Natural killer cell (primary cell): ENCODE measurements around the gene NEK4. TPM values are rescaled to one million over a fixed set of nuclear protein-coding genes. Genes with fewer than 3 reads are reported as not detected.

ENCODE experiments used
- ATAC-seq, 3 donors: fragments of 150-1000 bp in 2 of 3; fragments of 200-7000 bp in 1 of 3; cut with Tn5 transposase; 1 replicate in 1 of 3; 2 replicates in 2 of 3; pipeline ENCODE4 v1.10.0; 2021; ENCODE audit warnings: mild to moderate bottlenecking in 2 of 3, moderate library complexity in 2 of 3
- DNase-seq, 2 donors: peaks; one replicate each; pipeline versions ENCODE4 v3.0.0 to v3.0.0-alpha.2; 2013 to 2021; ENCODE audit warnings: mixed read lengths in 1 of 2
- H3K27ac ChIP-seq: one replicate; pipeline ENCODE4 v1.5.1; 2013; ENCODE audit warnings: mild to moderate bottlenecking, low read length
- H3K27me3 ChIP-seq: one replicate; pipeline ENCODE4 v1.6.1; 2013; ENCODE audit warnings: low read length; ENCODE audit not compliant: control insufficient read depth, insufficient read depth
- H3K36me3 ChIP-seq: one replicate; pipeline ENCODE4 v1.6.1; 2013; ENCODE audit warnings: low read length; ENCODE audit not compliant: control insufficient read depth, insufficient read depth
- H3K4me1 ChIP-seq: one replicate; pipeline ENCODE4 v1.6.1; 2013; ENCODE audit warnings: low read length; ENCODE audit not compliant: control insufficient read depth, insufficient read depth
- H3K4me3 ChIP-seq: one replicate; pipeline ENCODE4 v1.5.1; 2013; ENCODE audit warnings: low read length
- H3K9me3 ChIP-seq: one replicate; pipeline ENCODE4 v1.6.1; 2013; ENCODE audit warnings: low read length; ENCODE audit not compliant: control insufficient read depth, insufficient read depth
- H3K27ac Mint-ChIP-seq, 2 donors: one replicate each; pipeline ENCODE4 v1.8.0; 2022; ENCODE audit warnings: mild to moderate bottlenecking in 2 of 2, mixed read lengths in 2 of 2, moderate library complexity in 1 of 2
- H3K27me3 Mint-ChIP-seq, 2 donors: one replicate each; pipeline ENCODE4 v1.8.0; 2022; ENCODE audit warnings: low read depth in 2 of 2, mixed read lengths in 2 of 2
- H3K36me3 Mint-ChIP-seq: one replicate; pipeline ENCODE4 v1.8.0; 2022; ENCODE audit warnings: mixed read lengths
- H3K4me1 Mint-ChIP-seq, 2 donors: one replicate each; pipeline ENCODE4 v1.8.0; 2022; ENCODE audit warnings: mixed read lengths in 2 of 2
- H3K4me3 Mint-ChIP-seq: one replicate; pipeline ENCODE4 v1.8.0; 2022; ENCODE audit warnings: mild to moderate bottlenecking, moderate library complexity, mixed read lengths
- H3K9me3 Mint-ChIP-seq, 2 donors: one replicate each; pipeline ENCODE4 v1.8.0; 2022; ENCODE audit warnings: mixed read lengths in 2 of 2
- CTCF ChIP-seq: fragments of 200-600 bp; IDR thresholded peaks from one replicate; pipeline ENCODE4 v1.8.0; 2022; ENCODE audit warnings: antibody characterized with exemption
- WGBS: methylation state at CpG from one replicate; pipeline ENCODE4 v1.1.7; 2013; ENCODE audit warnings: missing lambda C conversion rate; ENCODE audit not compliant: insufficient coverage; 5-methylcytosine and 5-hydroxymethylcytosine counted together
- intact Hi-C: fragments of 100-400 bp; cut with micrococcal nuclease; formaldehyde crosslinking; loops from one replicate; pipeline ENCODE4 v1.14.2; 2022
- total RNA-seq, 4 donors: library from RNA; stranded (reverse); fragments of 120-200 nt in 1 of 4; gene quantifications; one replicate each; pipeline versions ENCODE4 v1.2.3 to v1.2.4, GENCODE V29; 2013 to 2022

NEK4 gene
- total RNA-seq, 3 donors from 2014 or later (not counting 1 experiment from before 2014, with no cell fraction given) = 13.8 to 19.5 (median 15.5) TPM

DNA sequence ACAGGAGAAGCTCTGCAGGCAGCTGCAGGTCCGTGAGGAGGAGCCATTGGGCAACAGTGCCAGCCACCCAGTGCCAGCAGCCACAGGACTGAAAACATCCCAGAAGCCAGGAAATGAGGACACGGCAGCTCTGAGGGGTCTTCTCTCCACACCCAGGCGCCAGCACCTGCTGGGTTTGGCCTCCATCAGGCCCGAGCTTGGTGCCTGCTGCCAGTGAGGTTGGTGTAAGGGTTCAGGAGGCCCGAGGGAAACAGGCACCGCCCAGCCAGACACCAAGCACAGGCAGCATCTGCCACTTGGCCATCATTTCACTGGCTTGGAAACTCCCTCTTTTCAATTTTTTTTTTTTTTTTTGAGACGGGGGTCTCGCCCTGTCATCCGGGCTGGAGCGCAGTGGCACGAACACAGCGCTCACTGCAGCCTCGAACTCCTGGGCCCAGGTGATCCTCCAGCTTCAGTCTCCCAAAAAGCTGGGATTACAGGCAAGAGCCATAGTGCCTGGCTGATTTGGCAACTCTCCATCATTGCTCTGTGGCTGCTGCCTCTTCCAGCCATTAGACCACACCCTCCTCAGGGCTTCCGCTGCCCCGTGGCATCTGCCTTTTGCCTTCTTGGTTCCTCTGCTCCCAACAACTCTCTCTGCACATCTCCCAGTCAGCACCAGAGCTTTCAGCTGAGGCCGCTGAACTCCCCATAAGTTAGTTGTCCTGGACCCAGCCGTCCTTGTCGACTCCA is 22.4 kb upstream of the NEK4 start:
- H3K27ac Mint-ChIP-seq = no peak overlapping the region
- H3K27ac ChIP-seq = no peak overlapping the region

GRCh38 chr3:52792413-52792812 is 21.7 kb upstream of the NEK4 start:
- H3K36me3 Mint-ChIP-seq = no peaks in the 10 kb centered on the region
- Histone ChIP-seq H3K36me3 (no peaks in the 10 kb centered on the region), H3K4me3 (no peak overlapping the region), H3K9me3 (no peaks in the 10 kb centered on the region), H3K27ac (no peak overlapping the region), H3K27me3 (no peaks in the 10 kb centered on the region), H3K4me1 (no peaks in the 10 kb centered on the region)
- H3K27me3 Mint-ChIP-seq = no peaks in the 10 kb centered on the region
- intact Hi-C loops = no loop called here
- H3K9me3 Mint-ChIP-seq = no peaks in the 10 kb centered on the region
- TF ChIP-seq CTCF = no peak
- ATAC-seq (no peak), DNase-seq (no peak)
- no peak overlapping the region for H3K27ac Mint-ChIP-seq
- 88% methylated on average over 7 of the region's 7 CpGs for WGBS
- H3K4me1 Mint-ChIP-seq = peaks cover 0 to 4% of the 10 kb centered on the region in 2 donors
- no peak overlapping the region for H3K4me3 Mint-ChIP-seq

More for the DNA sequence above, 22.4 kb upstream of the NEK4 start:
- 83% methylated on average over 18 of the region's 18 CpGs for WGBS
- H3K9me3 ChIP-seq = no peaks in the 10 kb centered on the region
- H3K4me1 Mint-ChIP-seq = peaks cover 0 to 4% of the 10 kb centered on the region in 2 donors
- no peak overlapping the region for H3K4me3 ChIP-seq
- intact Hi-C loops = no loop called here
- no peaks in the 10 kb centered on the region for H3K9me3 Mint-ChIP-seq
- DNase-seq (no peak), ATAC-seq (no peak)
- H3K4me1 ChIP-seq = no peaks in the 10 kb centered on the region
- TF ChIP-seq CTCF = no peak
- no peaks in the 10 kb centered on the region for H3K36me3 Mint-ChIP-seq
- H3K36me3 ChIP-seq = no peaks in the 10 kb centered on the region
- H3K4me3 Mint-ChIP-seq = no peak overlapping the region
- H3K27me3 Mint-ChIP-seq = no peaks in the 10 kb centered on the region
- H3K27me3 ChIP-seq = no peaks in the 10 kb centered on the region

DNA sequence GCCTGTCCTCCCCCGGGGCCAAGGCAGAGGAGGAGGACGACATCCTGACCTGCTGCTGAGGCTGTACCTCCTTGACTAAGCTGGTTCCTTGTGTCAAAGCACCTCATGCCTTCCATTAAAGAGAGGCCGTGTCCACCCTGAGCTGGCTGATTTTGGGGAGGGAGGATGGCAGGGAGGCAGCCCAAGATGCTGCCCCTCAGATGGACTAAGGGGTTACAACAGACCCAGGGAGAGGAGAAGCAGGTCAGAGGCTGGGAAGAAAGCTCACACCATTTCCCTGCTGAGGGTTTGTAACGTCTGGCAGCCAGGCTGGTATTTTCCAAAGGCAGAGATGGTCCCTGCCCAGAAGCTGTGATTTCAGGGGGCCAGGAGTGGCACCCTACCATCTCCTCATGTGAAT is 21.2 kb upstream of the NEK4 start:
- no peak for DNase-seq
- Mint-ChIP-seq H3K27ac (no peak overlapping the region), H3K4me1 (peaks cover 0 to 4% of the 10 kb centered on the region in 2 donors), H3K27me3 (no peaks in the 10 kb centered on the region), H3K9me3 (no peaks in the 10 kb centered on the region), H3K36me3 (no peaks in the 10 kb centered on the region), H3K4me3 (no peak overlapping the region)
- TF ChIP-seq CTCF = no peak
- Histone ChIP-seq H3K9me3 (no peaks in the 10 kb centered on the region), H3K27ac (no peak overlapping the region), H3K36me3 (no peaks in the 10 kb centered on the region), H3K27me3 (no peaks in the 10 kb centered on the region), H3K4me1 (no peaks in the 10 kb centered on the region), H3K4me3 (no peak overlapping the region)
- WGBS = 78% methylated on average over 4 of the region's 4 CpGs
- ATAC-seq = no peak
- intact Hi-C loops = no loop called here

DNA sequence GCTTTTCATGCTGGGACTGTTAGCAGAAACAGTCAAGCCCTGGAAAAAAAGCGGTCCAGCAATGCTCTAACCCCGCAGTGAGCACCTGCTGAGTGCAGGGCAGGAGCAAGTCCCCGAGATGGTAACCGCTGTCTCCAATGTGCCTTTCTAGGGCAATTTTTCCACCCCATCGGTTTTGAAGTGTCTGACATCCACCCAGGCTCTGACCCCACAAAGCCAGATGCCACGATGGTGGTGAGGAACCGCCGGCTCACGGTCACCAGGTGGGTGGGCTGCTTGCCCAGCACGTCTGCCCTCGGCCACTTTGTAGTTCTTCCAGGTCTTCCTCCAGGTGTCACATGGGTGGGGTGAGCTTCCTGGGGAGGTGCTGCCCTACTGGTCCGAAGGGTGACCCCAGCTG is 20.6 kb upstream of the NEK4 start:
- Histone ChIP-seq H3K27ac (no peak overlapping the region), H3K36me3 (no peaks in the 10 kb centered on the region), H3K27me3 (no peaks in the 10 kb centered on the region), H3K9me3 (no peaks in the 10 kb centered on the region), H3K4me3 (no peak overlapping the region), H3K4me1 (no peaks in the 10 kb centered on the region)
- no peaks in the 10 kb centered on the region for H3K27me3 Mint-ChIP-seq
- WGBS = 72% methylated on average over 12 of the region's 12 CpGs
- DNase-seq (no peak), ATAC-seq (no peak)
- H3K36me3 Mint-ChIP-seq = no peaks in the 10 kb centered on the region
- H3K9me3 Mint-ChIP-seq = no peaks in the 10 kb centered on the region
- H3K27ac Mint-ChIP-seq = no peak overlapping the region
- no peak for TF ChIP-seq CTCF
- no peak overlapping the region for H3K4me3 Mint-ChIP-seq
- peaks cover 0 to 4% of the 10 kb centered on the region in 2 donors for H3K4me1 Mint-ChIP-seq
- intact Hi-C loops = no loop called here
